ENCODE data around the gene C16orf89.
A peak's percentile ranks its signal among the peaks of the same experiment; 100 is the strongest.
"Not testable (repeated sequence)": the region's sequence is repeated elsewhere in the genome, so short reads cannot be mapped to it uniquely, and the experiment has no call there.

C16orf89 gene

GRCh38 chr16:5084802-5085201 is 19.0 kb upstream of the C16orf89 start:
- not testable (repeated sequence) for DNase-seq

DNA sequence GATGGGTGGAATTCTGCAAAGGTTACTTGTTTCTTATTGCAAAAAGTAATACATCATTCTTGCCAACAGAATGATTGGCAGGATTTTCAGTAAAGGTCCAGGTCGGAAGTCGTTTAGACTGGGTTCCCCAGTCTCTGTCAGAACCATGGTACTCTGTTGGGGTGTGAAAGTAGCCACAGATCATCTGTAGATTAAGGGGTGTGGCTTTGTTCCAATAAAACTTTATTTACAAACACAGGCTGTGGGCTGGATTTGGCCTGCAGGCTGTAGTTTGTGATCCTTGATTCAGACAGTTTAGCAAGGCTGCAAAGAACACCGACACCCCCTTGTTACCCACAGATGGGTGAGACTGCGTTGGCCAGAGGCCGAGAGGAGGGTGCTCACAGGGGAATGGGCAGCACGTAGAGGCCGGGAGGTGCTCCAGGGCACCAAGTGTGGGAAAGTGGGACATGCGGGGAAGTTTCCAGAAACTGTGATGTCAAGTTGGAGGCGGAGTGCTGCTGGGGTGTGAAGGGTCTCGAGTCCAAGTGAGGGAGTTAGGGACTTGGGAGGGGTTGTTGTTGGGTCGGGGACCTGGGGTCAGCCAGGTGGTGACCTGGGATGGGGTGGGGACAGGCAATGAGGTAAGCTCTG is 18.5 kb upstream of the C16orf89 start:
- DNase-seq = not testable (repeated sequence)

DNA sequence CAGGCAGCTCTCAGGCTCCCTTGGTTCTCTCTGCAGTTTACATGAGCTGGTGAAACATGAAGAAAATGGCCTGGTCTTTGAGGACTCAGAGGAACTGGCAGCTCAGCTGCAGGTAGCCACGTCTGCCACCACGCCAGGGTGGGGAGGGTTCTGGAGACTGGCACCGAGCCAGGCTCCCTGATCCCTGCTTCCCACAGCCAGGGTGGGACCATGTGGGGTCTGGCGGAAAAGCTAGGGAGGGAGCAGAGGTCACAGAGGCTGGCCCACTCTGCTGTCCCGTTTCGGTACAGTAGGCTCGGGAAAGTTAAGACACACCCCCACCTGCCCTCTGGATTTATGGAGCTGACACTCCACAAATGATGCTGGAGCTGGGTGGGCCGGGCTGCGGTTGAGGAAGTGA is 17.9 kb upstream of the C16orf89 start:
- DNase-seq = not testable (repeated sequence)

DNA sequence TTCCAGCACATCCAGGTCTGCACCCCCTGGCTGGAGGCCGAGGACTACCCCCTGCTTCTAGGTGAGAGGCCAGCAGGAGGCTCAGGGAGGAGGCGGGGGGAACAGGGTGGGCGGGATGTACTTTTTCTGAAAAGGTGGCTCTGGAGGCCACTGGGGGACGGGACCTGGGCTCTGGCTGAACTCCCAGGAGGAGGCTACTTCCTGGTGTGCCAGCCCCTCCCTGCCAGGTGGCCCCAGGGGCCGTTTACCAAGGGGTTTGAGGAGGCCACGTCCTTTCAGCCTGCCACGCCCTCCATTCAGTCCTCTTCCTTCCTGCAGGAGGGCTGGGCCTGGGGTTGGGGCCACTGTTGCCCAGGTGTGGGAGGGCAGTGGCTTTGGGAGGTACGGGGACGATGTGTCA is 15.2 kb upstream of the C16orf89 start:
- not testable (repeated sequence) for DNase-seq

DNA sequence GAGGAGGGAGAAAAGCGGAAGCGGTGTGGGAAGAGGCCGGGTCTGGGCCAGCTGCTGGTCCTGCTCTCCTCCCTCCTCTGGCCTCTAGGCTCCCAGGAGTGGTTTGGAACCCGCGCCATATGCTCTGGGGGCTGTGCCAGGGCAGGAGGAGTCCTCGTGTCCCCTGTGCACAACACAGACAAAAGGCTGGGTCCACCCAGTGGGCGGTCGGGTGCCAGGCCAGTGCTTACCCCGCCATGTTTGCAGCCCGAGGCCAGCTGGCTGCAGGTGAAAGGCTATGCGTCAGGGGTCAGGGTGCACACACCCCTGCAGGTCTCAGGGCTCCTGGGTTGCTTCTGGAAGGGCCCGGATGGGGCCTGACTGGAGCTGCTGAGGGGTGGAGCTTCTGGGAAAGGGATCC is 14.7 kb upstream of the C16orf89 start:
- not testable (repeated sequence) for DNase-seq

DNA sequence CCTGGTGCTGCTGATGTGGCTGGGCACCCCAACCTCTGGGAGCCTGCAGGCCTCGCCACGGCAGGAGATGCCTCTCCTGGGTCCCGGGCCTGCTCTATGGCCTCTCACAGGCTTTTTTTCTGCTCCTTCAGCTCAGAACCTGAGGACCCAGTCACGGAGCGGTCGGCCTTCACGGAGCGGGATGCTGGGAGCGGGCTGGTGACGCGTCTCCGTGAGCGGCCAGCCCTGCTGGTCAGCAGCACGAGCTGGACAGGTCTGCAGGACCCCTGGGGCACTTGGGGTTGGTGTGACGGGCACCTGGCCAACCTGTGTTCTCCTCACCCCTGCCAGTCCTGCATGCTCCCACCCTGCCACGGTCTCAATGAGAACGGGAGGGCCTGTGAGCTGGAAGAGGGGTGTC is 12.9 kb upstream of the C16orf89 start:
- no peak for DNase-seq

DNA sequence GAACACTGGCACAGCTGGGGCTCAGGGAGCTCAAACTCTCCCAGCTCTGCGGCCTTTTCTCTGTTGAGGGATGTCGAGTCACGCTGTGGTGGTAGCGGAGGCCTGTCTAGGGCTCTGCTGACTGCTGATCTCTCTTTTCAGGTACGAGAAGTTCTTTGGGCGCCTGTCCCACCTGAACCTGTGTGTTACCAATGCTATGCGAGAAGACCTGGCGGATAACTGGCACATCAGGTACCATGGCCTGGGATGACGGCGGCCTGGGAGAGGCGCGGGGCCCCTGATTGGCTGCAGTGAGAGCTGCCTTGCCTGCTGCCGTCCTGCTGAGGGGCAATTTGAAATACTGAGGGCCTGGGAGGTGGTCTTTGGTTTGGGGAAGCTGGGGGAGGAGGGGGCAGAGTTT is 11.5 kb upstream of the C16orf89 start:
- DNase-seq = no peak

DNA sequence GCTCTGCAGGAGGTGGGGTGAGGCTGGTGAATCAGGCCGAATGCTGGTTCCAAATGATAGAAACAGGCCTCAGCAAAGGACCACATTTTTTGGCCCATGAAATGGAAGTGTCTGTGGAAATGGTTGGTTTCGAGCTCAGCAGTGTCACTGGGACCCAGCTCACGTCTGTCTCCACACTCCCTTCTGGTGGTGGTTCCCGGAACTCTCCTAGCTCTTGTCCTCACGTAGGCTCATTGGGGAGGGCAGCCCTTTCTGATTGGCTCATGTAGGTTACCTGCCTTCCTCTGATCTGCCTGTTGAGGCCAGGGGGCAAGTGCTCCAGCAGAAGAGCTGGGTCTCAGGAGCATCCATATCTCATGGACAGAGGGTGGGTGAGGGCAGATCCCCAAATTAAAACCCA is 9.9 kb upstream of the C16orf89 start:
- no peak for DNase-seq

- DNase-seq = not testable (repeated sequence)
Observed at GRCh38 chr16:5073771-5074170, 8.0 kb upstream of the C16orf89 start.

DNA sequence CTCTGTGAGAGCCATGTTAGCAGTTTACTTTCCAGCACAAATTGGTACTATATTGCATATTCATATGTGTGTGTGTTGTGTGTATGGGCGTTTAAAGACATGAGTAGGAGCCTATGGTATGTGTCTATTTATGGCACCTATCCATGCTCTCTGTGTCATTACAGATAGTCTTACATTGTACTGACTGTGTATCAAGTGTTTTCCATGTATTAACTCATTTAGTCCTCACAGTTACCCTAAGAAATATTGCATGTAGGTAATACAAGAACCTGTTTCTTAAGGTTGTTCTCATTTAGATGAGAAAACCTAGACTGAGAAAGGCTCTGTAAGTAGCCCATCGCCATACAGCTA is 7.5 kb upstream of the C16orf89 start:
- DNase-seq = no peak

GRCh38 chr16:5072334-5073278 is 6.8 kb upstream of the C16orf89 start:
- DNase-seq = no peak

GRCh38 chr16:5071681-5072333 is 6.1 kb upstream of the C16orf89 start, which contains the start of gene ALG1:
TSS of gene ALG1 (plus strand) at chr16:5071843. CDS start at chr16:5071850, 7 bp downstream.
- DNase-seq = peak; percentile 85

GRCh38 chr16:5071341-5071680 is 5.6 kb upstream of the C16orf89 start:
- DNase-seq = no peak

- DNase-seq = no peak
Observed at GRCh38 chr16:5070431-5071186, 4.9 kb upstream of the C16orf89 start.

GRCh38 chr16:5069854-5070253 is 4.1 kb upstream of the C16orf89 start:
- no peak for DNase-seq

GRCh38 chr16:5069048-5069447 is 3.3 kb upstream of the C16orf89 start:
- DNase-seq = no peak

- no peak for DNase-seq
Observed at GRCh38 chr16:5066511-5066910, 755 bp upstream of the C16orf89 start.

DNA sequence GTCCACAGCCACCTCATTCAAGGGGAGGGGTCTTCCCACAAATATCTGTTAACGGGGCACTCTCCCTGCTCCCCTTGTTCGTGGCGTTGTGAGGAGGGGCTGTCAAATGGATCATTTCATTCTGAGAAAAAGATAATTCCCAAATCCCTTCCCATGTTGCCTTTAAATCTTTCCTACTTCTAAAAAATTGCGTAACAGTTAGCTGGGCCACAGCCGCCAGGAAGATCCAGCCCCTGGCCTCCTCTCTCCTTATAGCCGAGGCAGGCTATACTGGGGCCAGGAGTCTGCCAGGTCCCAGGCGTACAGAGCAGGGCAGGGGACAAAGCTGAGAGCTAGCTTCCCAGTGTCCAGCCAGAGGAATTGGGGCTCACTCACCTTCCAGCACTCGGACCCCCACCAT is 430 bp downstream of the C16orf89 start:
- DNase-seq = no peak

DNA sequence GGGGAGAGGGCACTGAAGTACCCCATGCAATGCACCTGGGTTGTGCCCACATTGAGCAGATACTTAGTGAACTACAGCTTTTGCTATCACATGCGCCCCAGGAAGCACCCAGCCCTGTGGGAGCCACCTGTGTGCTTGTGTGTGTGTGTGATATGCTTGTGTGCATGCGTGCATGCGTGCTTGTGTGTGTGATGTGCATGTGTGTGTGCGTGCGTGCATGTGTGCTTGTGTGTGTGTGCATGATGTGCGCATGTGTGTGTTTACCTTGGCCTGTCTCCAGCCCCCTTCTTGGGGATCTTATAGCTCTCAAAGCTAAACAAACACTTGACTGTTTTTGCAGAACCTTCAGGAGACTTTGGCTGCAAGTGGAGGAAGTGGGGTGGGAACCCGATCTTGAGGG is 841 bp downstream of the C16orf89 start:
- no peak for DNase-seq

GRCh38 chr16:5062790-5063765 is 2.7 kb downstream of the C16orf89 start:
- no peak for DNase-seq

GRCh38 chr16:5062051-5062450 is 3.7 kb downstream of the C16orf89 start:
- DNase-seq = no peak

Data from right kidney (tissue), 1 donor.